Astrocyte of the hippocampus (primary cell): Measurements from ENCODE around the gene EXOSC10.
"Not testable (repeated sequence)": the region's sequence is repeated elsewhere in the genome, so short reads cannot be mapped to it uniquely, and the experiment has no call there.

Experiments
- DNase-seq: peaks from one replicate; pipeline ENCODE4 v3.0.0; 2011; ENCODE audit warnings: low read depth, low spot score

Gene EXOSC10

GRCh38 chr1:11109047-11109760, 9.5 kb upstream of the EXOSC10 start:
- DNase-seq: no peak

GRCh38 chr1:11107599-11107998, 7.9 kb upstream of the EXOSC10 start:
- no peak for DNase-seq

- DNase-seq: no peak
Observed at GRCh38 chr1:11105586-11105985, 5.9 kb upstream of the EXOSC10 start.

- DNase-seq: no peak
Observed at GRCh38 chr1:11101347-11101746, 1.7 kb upstream of the EXOSC10 start.

GRCh38 chr1:11100806-11101205, 1.1 kb upstream of the EXOSC10 start:
- not testable (repeated sequence) for DNase-seq

- no peak for DNase-seq
Observed at GRCh38 chr1:11100149-11100493, 452 bp upstream of the EXOSC10 start.

GRCh38 chr1:11098931-11099309, 749 bp downstream of the EXOSC10 start:
- DNase-seq: no peak

- not testable (repeated sequence) for DNase-seq
Observed at GRCh38 chr1:11083784-11084183, 15.9 kb downstream of the EXOSC10 start.

GRCh38 chr1:11080931-11081330, 18.7 kb downstream of the EXOSC10 start:
- no peak for DNase-seq

- DNase-seq: no peak
Observed at GRCh38 chr1:11078631-11079030, 21.0 kb downstream of the EXOSC10 start.

GRCh38 chr1:11073398-11073797, 26.3 kb downstream of the EXOSC10 start:
- DNase-seq: not testable (repeated sequence)

GRCh38 chr1:11072216-11072917, 27.3 kb downstream of the EXOSC10 start:
- DNase-seq: no peak

- no peak for DNase-seq
Observed at GRCh38 chr1:11071463-11072215, 28.0 kb downstream of the EXOSC10 start.

- DNase-seq: no peak
Observed at GRCh38 chr1:11070876-11071275, 28.8 kb downstream of the EXOSC10 start.

GRCh38 chr1:11068600-11069473, 30.8 kb downstream of the EXOSC10 start:
- DNase-seq: no peak

- no peak for DNase-seq
Observed at GRCh38 chr1:11067716-11068599, 31.7 kb downstream of the EXOSC10 start.

- DNase-seq: no peak
Observed at GRCh38 chr1:11065796-11066195, 33.9 kb downstream of the EXOSC10 start.

- no peak for DNase-seq
Observed at GRCh38 chr1:11064942-11065341, 34.7 kb downstream of the EXOSC10 start.

- DNase-seq: not testable (repeated sequence)
Observed at GRCh38 chr1:11063937-11064537, 35.6 kb downstream of the EXOSC10 start.

- DNase-seq: peak; percentile 97
Observed at GRCh38 chr1:11062965-11063401, 36.7 kb downstream of the EXOSC10 start.
